Neural cell (in vitro differentiated cells): ENCODE measurements around the gene CDC42EP5.

Source experiments
- MXI1 ChIP-seq: fragments of 450-650 bp; conservative IDR thresholded peaks from 2 replicates; pipeline ENCODE4 v1.6.1; 2014; ENCODE audit warnings: antibody characterized with exemption, mild to moderate bottlenecking; ENCODE audit not compliant: poor library complexity, severe bottlenecking
- RAD21 ChIP-seq: fragments of 450-650 bp; conservative IDR thresholded peaks from 2 replicates; pipeline ENCODE4 v1.6.1; 2014; ENCODE audit warnings: antibody characterized with exemption, mild to moderate bottlenecking, moderate library complexity
- TF ChIP-seq, protein P1 (sequence below): fragments of 450-650 bp; IDR thresholded peaks from 2 replicates; pipeline ENCODE4 v1.5.1; 2014; ENCODE audit warnings: antibody characterized with exemption, mild to moderate bottlenecking, moderate library complexity; ENCODE audit not compliant: poor library complexity, severe bottlenecking

DNA sequence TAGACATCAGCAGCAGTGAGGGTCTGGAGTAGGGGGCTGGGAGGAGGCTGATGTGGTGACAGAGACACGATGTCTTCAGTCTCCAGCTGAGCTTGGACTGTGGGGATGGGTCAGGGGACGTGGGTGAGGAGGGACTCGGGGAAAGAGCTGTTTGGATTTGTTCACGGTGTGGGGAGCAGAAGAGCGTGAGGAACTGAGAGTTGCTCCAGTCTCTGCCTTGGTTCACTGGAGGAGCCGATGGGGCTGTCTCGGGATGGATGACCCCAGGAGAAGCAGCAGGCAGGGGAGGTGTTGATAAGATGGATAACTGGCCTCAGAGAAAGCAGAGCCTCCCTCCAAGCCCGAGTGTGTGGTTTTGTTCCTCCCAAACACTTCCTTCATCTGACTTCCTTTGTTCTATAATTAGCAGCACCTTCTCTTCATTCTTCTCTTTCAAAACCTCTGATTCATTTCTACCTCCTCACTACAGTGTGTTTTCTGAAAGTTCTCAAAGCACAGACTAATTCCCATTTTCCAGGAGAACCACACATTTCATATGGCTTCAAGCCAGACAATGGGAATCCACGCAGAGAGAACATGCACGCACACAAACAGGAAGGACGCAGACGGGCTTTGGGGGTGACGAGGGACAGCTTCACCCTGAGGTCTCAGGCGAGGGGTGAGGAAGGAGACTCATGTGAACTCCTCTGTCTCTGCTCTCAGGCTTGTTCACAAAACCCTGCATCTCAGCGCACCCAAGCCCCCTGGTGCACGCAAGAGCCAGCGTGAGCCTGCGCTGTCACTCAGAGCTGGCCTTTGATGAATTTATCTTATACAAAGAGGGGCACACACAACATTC lies 48.1 kb upstream of the CDC42EP5 start:
- TF ChIP-seq RAD21 (no peak), MXI1 (no peak)
- TF ChIP-seq, protein P1, sequence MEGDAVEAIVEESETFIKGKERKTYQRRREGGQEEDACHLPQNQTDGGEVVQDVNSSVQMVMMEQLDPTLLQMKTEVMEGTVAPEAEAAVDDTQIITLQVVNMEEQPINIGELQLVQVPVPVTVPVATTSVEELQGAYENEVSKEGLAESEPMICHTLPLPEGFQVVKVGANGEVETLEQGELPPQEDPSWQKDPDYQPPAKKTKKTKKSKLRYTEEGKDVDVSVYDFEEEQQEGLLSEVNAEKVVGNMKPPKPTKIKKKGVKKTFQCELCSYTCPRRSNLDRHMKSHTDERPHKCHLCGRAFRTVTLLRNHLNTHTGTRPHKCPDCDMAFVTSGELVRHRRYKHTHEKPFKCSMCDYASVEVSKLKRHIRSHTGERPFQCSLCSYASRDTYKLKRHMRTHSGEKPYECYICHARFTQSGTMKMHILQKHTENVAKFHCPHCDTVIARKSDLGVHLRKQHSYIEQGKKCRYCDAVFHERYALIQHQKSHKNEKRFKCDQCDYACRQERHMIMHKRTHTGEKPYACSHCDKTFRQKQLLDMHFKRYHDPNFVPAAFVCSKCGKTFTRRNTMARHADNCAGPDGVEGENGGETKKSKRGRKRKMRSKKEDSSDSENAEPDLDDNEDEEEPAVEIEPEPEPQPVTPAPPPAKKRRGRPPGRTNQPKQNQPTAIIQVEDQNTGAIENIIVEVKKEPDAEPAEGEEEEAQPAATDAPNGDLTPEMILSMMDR = no peak
